Endothelial cell of umbilical vein (primary cell): ENCODE results near the gene PSME3. TPM values are rescaled to one million over a fixed set of nuclear protein-coding genes. Genes with fewer than 3 reads are reported as not detected.

Source experiments
- BruUV-seq: library from RNA; stranded (reverse); fragments of 400-500 nt; replicated peaks from 2 replicates; lab custom pipeline; 2021; lab: Mats Ljungman, UMichigan
- CTCF ChIA-PET: fragments of 300-600, 350-600 bp; sonication (Branson Sonifier 250); formaldehyde crosslinking; loops from one replicate; lab custom pipeline; 2021; ENCODE audit warnings: antibody characterized with exemption, inconsistent platforms; lab: Charles Lee
- POLR2A ChIA-PET: fragments of 300-600, 350-600 bp; sonication (Branson Sonifier 250); formaldehyde crosslinking; loops from one replicate; lab custom pipeline; 2021; ENCODE audit warnings: antibody characterized with exemption, inconsistent platforms; lab: Charles Lee
- DNase-seq: peaks from one replicate; pipeline ENCODE4 v3.0.0-alpha.2; 2011; ENCODE audit warnings: low read depth, low spot score
- FAIRE-seq: peaks from 2 replicates; lab custom pipeline; 2011; peaks lifted over from hg19 to GRCh38; lab: Jason Lieb, UNC
- H2AFZ ChIP-seq: 2 replicates; pipeline ENCODE4 v1.6.0; 2012; ENCODE audit warnings: low read depth, low read length, control low read depth, inconsistent platforms
- H3K27ac ChIP-seq: 2 replicates; pipeline ENCODE4 v1.5.1; 2011; ENCODE audit warnings: low read depth, mild to moderate bottlenecking, control low read depth, low read length, moderate library complexity; ENCODE audit not compliant: insufficient read depth
- H3K27me3 ChIP-seq, 2 experiments: 2 replicates each; pipeline versions ENCODE4 v1.6.0 to v1.6.1; 2011; ENCODE audit warnings: low read length in 2 of 2, mixed read lengths in 1 of 2; ENCODE audit not compliant: control insufficient read depth in 2 of 2, insufficient read depth in 2 of 2
- H3K36me3 ChIP-seq, 2 experiments: 2 replicates in 1 of 2; 3 replicates in 1 of 2; pipeline ENCODE4 v1.5.1; 2011; ENCODE audit warnings: low read length in 2 of 2, mild to moderate bottlenecking in 1 of 2, moderate library complexity in 1 of 2; ENCODE audit not compliant: control insufficient read depth in 2 of 2, insufficient read depth in 2 of 2; ENCODE audit errors: extremely low read depth in 1 of 2
- H3K4me1 ChIP-seq: 3 replicates; pipeline ENCODE4 v1.5.1; 2011; ENCODE audit warnings: mild to moderate bottlenecking, low read length; ENCODE audit not compliant: control insufficient read depth, insufficient read depth; ENCODE audit errors: extremely low read depth
- H3K4me2 ChIP-seq: 2 replicates; pipeline ENCODE4 v1.6.1; 2011; ENCODE audit warnings: low read length, control low read depth, mixed read lengths; ENCODE audit not compliant: insufficient read depth
- H3K4me3 ChIP-seq, 3 experiments: fragments of 200-600 bp in 1 of 3; sonication (generic), shearing (Covaris generic) in 1 of 3; replicated peaks in 1 of 3; 2 replicates each; pipeline ENCODE4 v1.5.1; 2011 to 2016; ENCODE audit warnings: control low read depth in 3 of 3, low read length in 3 of 3, mild to moderate bottlenecking in 2 of 3, inconsistent platforms in 1 of 3, low read depth in 1 of 3, moderate library complexity in 1 of 3; ENCODE audit not compliant: insufficient read depth in 1 of 3
- H3K79me2 ChIP-seq: 2 replicates; pipeline ENCODE4 v1.6.0; 2012; ENCODE audit warnings: low read length, inconsistent platforms; ENCODE audit not compliant: control insufficient read depth, insufficient read depth
- H3K9ac ChIP-seq: replicated peaks from 2 replicates; pipeline ENCODE3; 2011; ENCODE audit warnings: low read length, control low read depth; ENCODE audit not compliant: insufficient read depth; ENCODE audit errors: extremely low read depth
- H3K9me1 ChIP-seq: replicated peaks from 3 replicates; pipeline ENCODE4 v1.6.0; 2011; ENCODE audit warnings: mild to moderate bottlenecking, low read length; ENCODE audit not compliant: control insufficient read depth, insufficient read depth; ENCODE audit errors: extremely low read depth
- H3K9me3 ChIP-seq: replicated peaks from 2 replicates; pipeline ENCODE4 v1.5.1; 2012; ENCODE audit warnings: low read length, inconsistent platforms; ENCODE audit not compliant: control insufficient read depth, insufficient read depth
- H4K20me1 ChIP-seq: replicated peaks from 2 replicates; pipeline ENCODE3; 2011; ENCODE audit warnings: mild to moderate bottlenecking, low read length; ENCODE audit not compliant: control insufficient read depth, insufficient read depth; ENCODE audit errors: extremely low read depth
- CTCF ChIP-seq, 2 donors: IDR thresholded peaks; 1 replicate in 1 of 2; 2 replicates in 1 of 2; pipeline ENCODE4 v1.5.1; 2011; ENCODE audit warnings: low read length in 2 of 2, mild to moderate bottlenecking in 2 of 2, moderate library complexity in 2 of 2, control low read depth in 1 of 2, inconsistent platforms in 1 of 2, low read depth in 1 of 2; ENCODE audit not compliant: insufficient read depth in 1 of 2; ENCODE audit errors: extremely low read depth in 1 of 2
- EZH2 ChIP-seq: IDR thresholded peaks from 2 replicates; pipeline ENCODE4 v1.6.1; 2012; ENCODE audit warnings: borderline replicate concordance, low read depth, mild to moderate bottlenecking, moderate library complexity, low read length, inconsistent platforms; ENCODE audit not compliant: severe bottlenecking
- FOS ChIP-seq: IDR thresholded peaks from 2 replicates; pipeline ENCODE4 v1.6.1; 2011; ENCODE audit warnings: mild to moderate bottlenecking, low read length, moderate library complexity, borderline replicate concordance; ENCODE audit not compliant: insufficient read depth
- GATA2 ChIP-seq: IDR thresholded peaks from 2 replicates; pipeline ENCODE4 v1.7.0; 2011; ENCODE audit warnings: low read depth, mild to moderate bottlenecking, moderate library complexity, mixed read lengths, low read length; ENCODE audit not compliant: insufficient read length, insufficient read depth
- JUN ChIP-seq: IDR thresholded peaks from 2 replicates; pipeline ENCODE4 v1.6.1; 2011; ENCODE audit warnings: borderline replicate concordance, low read depth; ENCODE audit not compliant: insufficient read length, insufficient read depth
- MAX ChIP-seq: IDR thresholded peaks from 2 replicates; pipeline ENCODE4 v1.6.1; 2011; ENCODE audit not compliant: insufficient read depth, insufficient read length
- MYC ChIP-seq: IDR thresholded peaks from one replicate; pipeline ENCODE4 v1.6.1; 2011; ENCODE audit warnings: mild to moderate bottlenecking, low read depth, low read length
- POLR2A ChIP-seq: IDR thresholded peaks from 2 replicates; pipeline ENCODE4 v1.6.1; 2012; ENCODE audit warnings: low read depth, mild to moderate bottlenecking, control low read depth, low read length
- POLR2AphosphoS5 ChIP-seq: IDR thresholded peaks from 2 replicates; pipeline ENCODE4 v1.6.1; 2012; ENCODE audit warnings: low read depth, mild to moderate bottlenecking, control low read depth, low read length, moderate library complexity; ENCODE audit not compliant: insufficient read depth
- dilution Hi-C: fragments of 300-500 bp; cut with MboI; formaldehyde crosslinking; loops from one replicate; pipeline ENCODE4 v1.15.0; 2019; ENCODE audit warnings: low sequenced_read_pairs; ENCODE audit not compliant: extremely low pct_ligation_motif_present
- intact Hi-C: fragments of 100-400 bp; cut with micrococcal nuclease; formaldehyde crosslinking; loops from one replicate; pipeline ENCODE4 v1.10.0; 2022
- polyA plus RNA-seq, 4 experiments: library from polyadenylated mRNA; depleted of rRNA in 3 of 4; stranded (reverse) in 3 of 4; unstranded in 1 of 4; fragments of >200 nt; gene quantifications; 2 replicates each; pipeline versions ENCODE4 v1.2.1 to v1.2.3, GENCODE V29; 2011 to 2012; ENCODE audit warnings: missing spikeins in 1 of 4
- total RNA-seq: library from RNA; stranded (reverse); gene quantifications from 2 replicates; pipeline ENCODE4 v1.2.3, GENCODE V29; 2021

PSME3 gene
- total and polyA plus RNA-seq, 2 donors (not counting 3 experiments of a cell fraction or from before 2014, with no cell fraction given): 98.4 to 126 TPM

- H4K20me1 ChIP-seq: peaks cover 2% of the 10 kb centered on the region
- H3K9me3 ChIP-seq: no peaks in the 10 kb centered on the region
- POLR2A ChIA-PET: no interaction called here
- intact Hi-C loops: no loop called here
- DNase-seq: no peak
- BruUV-seq: no TSS peak
- peaks cover 15 to 34% of the 10 kb centered on the region in 2 experiments for H3K36me3 ChIP-seq
- FAIRE-seq: no peak
- H3K4me1 ChIP-seq: no peaks in the 10 kb centered on the region
- no peak overlapping the region for H3K4me3 ChIP-seq
- no peaks in the 10 kb centered on the region for H3K9me1 ChIP-seq
- H3K9ac ChIP-seq: no peak overlapping the region
- CTCF ChIA-PET: interaction anchor here (0.6 to 8.9 kb wide), 5 partner anchors 8 to 266 kb away, joined by 3 to 132 read pairs (median 4); partner anchors contain the start of gene RPL27
- dilution Hi-C loops: no loop called here
- H3K27ac ChIP-seq: no peak overlapping the region
- H3K79me2 ChIP-seq: no peaks in the 10 kb centered on the region
- TF ChIP-seq POLR2AphosphoS5: no peak
- no peak overlapping the region for H3K4me2 ChIP-seq
- no peak overlapping the region for H2AFZ ChIP-seq
- H3K27me3 ChIP-seq: peaks cover 0 to 2% of the 10 kb centered on the region in 2 experiments
These were observed 11.8 kb downstream of the PSME3 start for GRCh38 chr17:42844761-42845555.

GRCh38 chr17:42845556-42845917, 12.3 kb downstream of the PSME3 start:
- dilution Hi-C loops: no loop called here
- Histone ChIP-seq H3K9ac (no peak overlapping the region), H3K4me1 (no peaks in the 10 kb centered on the region), H3K9me1 (no peaks in the 10 kb centered on the region), H3K27me3 (peaks cover 0 to 3% of the 10 kb centered on the region in 2 experiments), H3K4me3 (no peak overlapping the region), H4K20me1 (peaks cover 2% of the 10 kb centered on the region), H2AFZ (no peak overlapping the region), H3K9me3 (no peaks in the 10 kb centered on the region), H3K27ac (no peak overlapping the region), H3K36me3 (peaks cover 15 to 34% of the 10 kb centered on the region in 2 experiments), H3K79me2 (no peaks in the 10 kb centered on the region), H3K4me2 (no peak overlapping the region)
- FAIRE-seq (no peak), DNase-seq (no peak)
- no TSS peak for BruUV-seq
- ChIA-PET POLR2A (interaction anchor here (0.6 kb wide), 1 partner anchor 84 kb away, joined by 3 read pairs; no protein-coding TSS in a partner anchor), CTCF (interaction anchor here (0.6 to 8.9 kb wide), 5 partner anchors 9 to 267 kb away, joined by 3 to 132 read pairs (median 4); partner anchors contain the start of gene RPL27)
- intact Hi-C loops: no loop called here
- no peak for TF ChIP-seq MAX
- no peak for TF ChIP-seq GATA2
- TF ChIP-seq JUN: no peak
- TF ChIP-seq EZH2: no peak
- TF ChIP-seq FOS: no peak
- no peak for TF ChIP-seq CTCF (IDR thresholded peaks at IDR 0.05; ENCODE audit: extremely low read depth in 1 of 2, insufficient read depth in 1 of 2, low read depth in 1 of 2, low read length in 2 of 2)
- no peak for TF ChIP-seq POLR2A
- no peak for TF ChIP-seq POLR2AphosphoS5
- TF ChIP-seq MYC: no peak
